ENCODE results near the gene TNFRSF19.

TNFRSF19 gene

GRCh38 chr13:23612731-23613130 is 42.5 kb downstream of the TNFRSF19 start:
- no peak for TF ChIP-seq CTCF (IDR thresholded peaks at IDR 0.05)
- Mint-ChIP-seq H3K9me3 (no peaks in the 10 kb centered on the region), H3K27ac (no peak overlapping the region), H3K27me3 (ENCODE audit: low read depth, poor library complexity) (no peaks in the 10 kb centered on the region), H3K4me1 (peaks cover 86% of the 10 kb centered on the region), H3K36me3 (ENCODE audit: low read depth) (peaks cover 61% of the 10 kb centered on the region), H3K4me3 (no peak overlapping the region)
- no peak for DNase-seq

GRCh38 chr13:23613596-23613995 is 43.4 kb downstream of the TNFRSF19 start:
- Mint-ChIP-seq H3K36me3 (ENCODE audit: low read depth) (peaks cover 63% of the 10 kb centered on the region), H3K4me1 (peaks cover 85% of the 10 kb centered on the region), H3K27ac (peak overlapping the region; percentile 79), H3K27me3 (ENCODE audit: low read depth, poor library complexity) (no peaks in the 10 kb centered on the region), H3K4me3 (peak overlapping the region; percentile 9), H3K9me3 (no peaks in the 10 kb centered on the region)
- no peak for TF ChIP-seq CTCF (IDR thresholded peaks at IDR 0.05)
- no peak for DNase-seq

GRCh38 chr13:23615395-23616081 is 45.3 kb downstream of the TNFRSF19 start:
- no peaks in the 10 kb centered on the region for H3K9me3 Mint-ChIP-seq
- no peak for TF ChIP-seq CTCF (IDR thresholded peaks at IDR 0.05)
- H3K4me1 Mint-ChIP-seq = peaks cover 84% of the 10 kb centered on the region
- no peak for DNase-seq
- H3K27me3 Mint-ChIP-seq (ENCODE audit: low read depth, poor library complexity) = no peaks in the 10 kb centered on the region
- H3K4me3 Mint-ChIP-seq = no peak overlapping the region
- H3K27ac Mint-ChIP-seq = peak overlapping the region; percentile 79
- peaks cover 73% of the 10 kb centered on the region for H3K36me3 Mint-ChIP-seq (ENCODE audit: low read depth)

- Mint-ChIP-seq H3K4me3 (no peak overlapping the region), H3K9me3 (no peaks in the 10 kb centered on the region), H3K27ac (no peak overlapping the region), H3K36me3 (ENCODE audit: low read depth) (peaks cover 69% of the 10 kb centered on the region), H3K27me3 (ENCODE audit: low read depth, poor library complexity) (no peaks in the 10 kb centered on the region), H3K4me1 (peaks cover 77% of the 10 kb centered on the region)
- no peak for TF ChIP-seq CTCF (IDR thresholded peaks at IDR 0.05)
- no peak for DNase-seq
These were observed 46.0 kb downstream of the TNFRSF19 start for GRCh38 chr13:23616228-23616627.

- Mint-ChIP-seq H3K4me1 (peaks cover 67% of the 10 kb centered on the region), H3K36me3 (ENCODE audit: low read depth) (peaks cover 75% of the 10 kb centered on the region), H3K27me3 (ENCODE audit: low read depth, poor library complexity) (no peaks in the 10 kb centered on the region), H3K27ac (peak overlapping the region; percentile 56), H3K9me3 (peaks cover 6% of the 10 kb centered on the region), H3K4me3 (no peak overlapping the region)
- DNase-seq = no peak
- TF ChIP-seq CTCF (IDR thresholded peaks at IDR 0.05) = no peak
These were observed 47.4 kb downstream of the TNFRSF19 start for GRCh38 chr13:23617551-23618024.

GRCh38 chr13:23618341-23618740 is 48.1 kb downstream of the TNFRSF19 start:
- no peak for TF ChIP-seq CTCF (IDR thresholded peaks at IDR 0.05)
- peaks cover 13% of the 10 kb centered on the region for H3K9me3 Mint-ChIP-seq
- no peak overlapping the region for H3K4me3 Mint-ChIP-seq
- no peak overlapping the region for H3K27ac Mint-ChIP-seq
- peaks cover 67% of the 10 kb centered on the region for H3K4me1 Mint-ChIP-seq
- H3K36me3 Mint-ChIP-seq (ENCODE audit: low read depth) = peaks cover 83% of the 10 kb centered on the region
- no peaks in the 10 kb centered on the region for H3K27me3 Mint-ChIP-seq (ENCODE audit: low read depth, poor library complexity)
- DNase-seq = no peak

Data from nephron progenitor cell (in vitro differentiated cells).